Gastrocnemius medialis (tissue), 4 donors: ENCODE measurements around the gene WNT5A. TPM values are rescaled to one million over a fixed set of nuclear protein-coding genes. Genes with fewer than 3 reads are reported as not detected.

Source experiments
- ATAC-seq, 2 donors: fragments of 150-250 bp; one replicate each; pipeline ENCODE4 v1.9.1; 2016
- DNase-seq, 2 donors: peaks; one replicate each; pipeline ENCODE4 v3.0.0-alpha.2; 2019
- H3K27ac ChIP-seq, 4 donors: fragments of 200-600 bp; sonication (generic); 1 replicate in 1 of 4; 2 replicates in 3 of 4; pipeline ENCODE4 v1.5.1; 2016 to 2018; ENCODE audit warnings: mild to moderate bottlenecking in 2 of 4, moderate library complexity in 1 of 4
- H3K27me3 ChIP-seq, 3 donors: fragments of 200-600 bp; sonication (generic) in 2 of 3; 1 replicate in 1 of 3; 2 replicates in 2 of 3; pipeline versions ENCODE4 v1.5.1 to v1.6.0; 2016 to 2019; ENCODE audit warnings: mild to moderate bottlenecking in 1 of 3, moderate library complexity in 1 of 3
- H3K36me3 ChIP-seq, 2 donors: fragments of 200-600 bp; sonication (generic) in 1 of 2; one replicate each; pipeline ENCODE4 v1.5.1; 2017 to 2018
- H3K4me1 ChIP-seq, 2 donors: fragments of 200-600 bp; sonication (generic) in 1 of 2; one replicate each; pipeline ENCODE4 v1.5.1; 2016 to 2017; ENCODE audit warnings: mild to moderate bottlenecking in 2 of 2
- H3K4me3 ChIP-seq, 4 donors: fragments of 200-600 bp; sonication (generic) in 3 of 4; 1 replicate in 1 of 4; 2 replicates in 3 of 4; pipeline ENCODE4 v1.5.1; 2016 to 2019; ENCODE audit warnings: mild to moderate bottlenecking in 2 of 4
- H3K9me3 ChIP-seq, 3 donors: fragments of 200-600 bp; sonication (generic) in 2 of 3; 1 replicate in 1 of 3; 2 replicates in 2 of 3; pipeline ENCODE4 v1.5.1; 2016 to 2019
- POLR2A ChIP-seq, 2 donors: fragments of 450-650 bp; IDR thresholded peaks; one replicate each; pipeline ENCODE4 v1.6.1; 2017; ENCODE audit warnings: antibody characterized with exemption in 2 of 2, mild to moderate bottlenecking in 2 of 2, moderate library complexity in 2 of 2
- in situ Hi-C, 4 donors: fragments of 200-750 bp; cut with MboI; loops; one replicate each; pipeline versions ENCODE4 v1.15.0 to v1.8.0; 2017; ENCODE audit warnings: low sequenced_read_pairs in 4 of 4
- intact Hi-C: fragments of 100-400 bp; cut with DNase I; formaldehyde crosslinking; loops from one replicate; pipeline ENCODE4 v1.15.1; 2023; ENCODE audit warnings: low total_unique reads
- total RNA-seq, 4 donors: library from RNA; depleted of rRNA; stranded (reverse); fragments of >200 nt; gene quantifications; one replicate each; pipeline versions ENCODE4 v1.1.0 to v1.2.3, GENCODE V29; 2016
- TF ChIP-seq, protein P1 (sequence below), 5 experiments: fragments of 450-650 bp in 3 of 5; fragments of 200-600 bp in 2 of 5; sonication (generic) in 2 of 5; IDR thresholded peaks in 4 of 5; conservative IDR thresholded peaks in 1 of 5; 1 replicate in 4 of 5; 2 replicates in 1 of 5; pipeline ENCODE4 v1.5.1; 2016 to 2019; ENCODE audit warnings: antibody characterized with exemption in 5 of 5, mild to moderate bottlenecking in 3 of 5, moderate library complexity in 3 of 5

WNT5A gene
- total RNA-seq, 4 donors from 2014 or later = 1.6 to 2.9 (median 1.9) TPM

GRCh38 chr3:55476515-55476914, 10.6 kb downstream of the WNT5A start:
- H3K27ac ChIP-seq = no peak overlapping the region
- TF ChIP-seq, protein P1, sequence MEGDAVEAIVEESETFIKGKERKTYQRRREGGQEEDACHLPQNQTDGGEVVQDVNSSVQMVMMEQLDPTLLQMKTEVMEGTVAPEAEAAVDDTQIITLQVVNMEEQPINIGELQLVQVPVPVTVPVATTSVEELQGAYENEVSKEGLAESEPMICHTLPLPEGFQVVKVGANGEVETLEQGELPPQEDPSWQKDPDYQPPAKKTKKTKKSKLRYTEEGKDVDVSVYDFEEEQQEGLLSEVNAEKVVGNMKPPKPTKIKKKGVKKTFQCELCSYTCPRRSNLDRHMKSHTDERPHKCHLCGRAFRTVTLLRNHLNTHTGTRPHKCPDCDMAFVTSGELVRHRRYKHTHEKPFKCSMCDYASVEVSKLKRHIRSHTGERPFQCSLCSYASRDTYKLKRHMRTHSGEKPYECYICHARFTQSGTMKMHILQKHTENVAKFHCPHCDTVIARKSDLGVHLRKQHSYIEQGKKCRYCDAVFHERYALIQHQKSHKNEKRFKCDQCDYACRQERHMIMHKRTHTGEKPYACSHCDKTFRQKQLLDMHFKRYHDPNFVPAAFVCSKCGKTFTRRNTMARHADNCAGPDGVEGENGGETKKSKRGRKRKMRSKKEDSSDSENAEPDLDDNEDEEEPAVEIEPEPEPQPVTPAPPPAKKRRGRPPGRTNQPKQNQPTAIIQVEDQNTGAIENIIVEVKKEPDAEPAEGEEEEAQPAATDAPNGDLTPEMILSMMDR (IDR thresholded peaks at IDR 0.05 in 4 of 5, conservative IDR thresholded peaks at IDR 0.05 in 1 of 5) = no peak
- TF ChIP-seq POLR2A (IDR thresholded peaks at IDR 0.05) = no peak
- no peak for ATAC-seq
- H3K4me1 ChIP-seq = peaks cover 1 to 10% of the 10 kb centered on the region in 2 donors
- no peaks in the 10 kb centered on the region for H3K9me3 ChIP-seq
- H3K4me3 ChIP-seq = no peak overlapping the region
- peaks cover under 1 to 15% (median 6%) of the 10 kb centered on the region in 3 donors for H3K27me3 ChIP-seq
- no peaks in the 10 kb centered on the region for H3K36me3 ChIP-seq
- intact Hi-C loops = no loop called here
- no peak for DNase-seq
- in situ Hi-C loops = loop anchor here (25.0 kb wide), 4 partner anchors 261 to 1011 kb away; no protein-coding TSS in a partner anchor

GRCh38 chr3:55474213-55474632, 12.9 kb downstream of the WNT5A start:
- in situ Hi-C loops = no loop called here
- Histone ChIP-seq H3K36me3 (no peaks in the 10 kb centered on the region), H3K27me3 (no peaks in the 10 kb centered on the region), H3K4me3 (no peak overlapping the region), H3K9me3 (no peaks in the 10 kb centered on the region), H3K27ac (no peak overlapping the region), H3K4me1 (peaks cover 0 to 4% of the 10 kb centered on the region in 2 donors)
- TF ChIP-seq, protein P1 (IDR thresholded peaks at IDR 0.05 in 4 of 5, conservative IDR thresholded peaks at IDR 0.05 in 1 of 5) = no peak
- no peak for TF ChIP-seq POLR2A (IDR thresholded peaks at IDR 0.05)
- ATAC-seq (no peak), DNase-seq (no peak)
- intact Hi-C loops = no loop called here

DNA sequence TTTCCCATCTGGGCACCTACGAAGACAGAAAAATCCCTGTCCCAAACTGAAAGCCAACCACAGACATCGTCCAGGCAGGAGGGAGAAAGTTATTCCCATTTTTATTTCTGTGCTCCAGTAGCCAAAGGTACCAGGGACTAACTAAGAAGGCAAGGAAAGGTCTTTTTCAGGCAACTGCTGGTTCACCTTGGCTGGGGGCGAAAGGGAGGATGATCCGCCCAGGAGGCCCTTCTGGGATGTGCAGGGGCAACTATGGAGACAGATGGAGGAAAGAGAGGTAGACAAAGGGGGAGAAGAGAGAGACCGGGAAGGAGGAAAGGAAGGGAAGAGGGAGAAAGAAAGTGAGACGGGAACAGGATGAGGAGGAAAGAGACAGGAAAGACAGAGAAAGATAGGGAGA, 13.3 kb downstream of the WNT5A start:
- in situ Hi-C loops (no loop called here), intact Hi-C loops (no loop called here)
- Histone ChIP-seq H3K4me3 (no peak overlapping the region), H3K27ac (no peak overlapping the region), H3K4me1 (peaks cover 0 to 4% of the 10 kb centered on the region in 2 donors), H3K36me3 (no peaks in the 10 kb centered on the region), H3K27me3 (no peaks in the 10 kb centered on the region), H3K9me3 (no peaks in the 10 kb centered on the region)
- no peak for ATAC-seq
- no peak for DNase-seq
- TF ChIP-seq POLR2A (IDR thresholded peaks at IDR 0.05) = no peak

- peaks cover 0 to 4% of the 10 kb centered on the region in 2 donors for H3K4me1 ChIP-seq
- H3K27me3 ChIP-seq = no peaks in the 10 kb centered on the region
- in situ Hi-C loops = no loop called here
- TF ChIP-seq, protein P1 (IDR thresholded peaks at IDR 0.05 in 4 of 5, conservative IDR thresholded peaks at IDR 0.05 in 1 of 5) = no peak
- TF ChIP-seq POLR2A (IDR thresholded peaks at IDR 0.05) = no peak
- no peak for DNase-seq
- H3K9me3 ChIP-seq = no peaks in the 10 kb centered on the region
- no peak for ATAC-seq
- H3K27ac ChIP-seq = no peak overlapping the region
- H3K4me3 ChIP-seq = no peak overlapping the region
- intact Hi-C loops = no loop called here
- no peaks in the 10 kb centered on the region for H3K36me3 ChIP-seq
Measured at GRCh38 chr3:55471522-55472280, 15.4 kb downstream of the WNT5A start.

DNA sequence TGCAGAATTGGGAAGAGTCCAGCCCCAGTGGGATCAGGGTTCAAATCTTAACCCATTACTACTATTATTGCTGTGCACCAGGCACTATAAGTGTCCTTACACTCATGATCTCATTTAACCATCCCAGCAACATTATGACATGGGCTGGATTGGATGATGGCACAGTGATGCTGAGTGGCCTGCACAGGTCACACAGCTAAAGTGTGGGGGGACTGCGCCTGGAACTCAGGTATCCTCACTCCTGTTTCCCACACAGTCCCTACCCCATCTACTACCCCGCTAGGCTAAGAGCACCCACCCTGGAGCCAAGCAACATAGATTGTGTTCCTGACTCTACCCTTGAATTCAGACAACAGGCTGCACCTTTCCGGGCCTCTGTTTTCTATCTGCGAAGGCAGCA, 16.0 kb downstream of the WNT5A start:
- no peaks in the 10 kb centered on the region for H3K27me3 ChIP-seq
- H3K27ac ChIP-seq = no peak overlapping the region
- in situ Hi-C loops (no loop called here), intact Hi-C loops (no loop called here)
- peaks cover 0 to 4% of the 10 kb centered on the region in 2 donors for H3K4me1 ChIP-seq
- DNase-seq (no peak), ATAC-seq (no peak)
- H3K36me3 ChIP-seq = no peaks in the 10 kb centered on the region
- no peaks in the 10 kb centered on the region for H3K9me3 ChIP-seq
- H3K4me3 ChIP-seq = no peak overlapping the region
- TF ChIP-seq, protein P1 (IDR thresholded peaks at IDR 0.05 in 4 of 5, conservative IDR thresholded peaks at IDR 0.05 in 1 of 5) = no peak
- no peak for TF ChIP-seq POLR2A (IDR thresholded peaks at IDR 0.05)
